ENCODE measurements around the gene DDX25.
A peak's percentile ranks its signal among the peaks of the same experiment; 100 is the strongest.

The DDX25 gene

DNA sequence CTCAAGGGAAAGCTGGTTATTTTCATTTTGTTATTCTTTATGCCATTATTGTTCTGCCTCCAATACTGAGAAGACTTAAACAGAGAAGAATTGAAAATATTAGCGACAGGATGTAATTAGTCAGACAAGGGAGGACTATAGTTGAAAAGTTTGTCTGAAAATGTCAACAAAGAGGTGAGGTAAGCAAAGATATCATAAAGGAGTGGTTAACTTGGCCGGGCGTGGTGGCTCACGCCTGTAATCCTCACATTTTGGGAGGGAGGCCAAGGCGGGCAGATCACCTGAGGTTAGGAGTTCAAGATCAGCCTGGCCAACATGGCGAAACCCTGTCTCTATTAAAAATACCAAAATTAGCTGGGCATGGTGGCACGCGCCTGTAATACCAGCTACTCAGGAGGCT is 20.9 kb upstream of the DDX25 start:
- H3K36me3 ChIP-seq (ENCODE audit: insufficient read depth, low read length): no peaks in the 10 kb centered on the region
- no peak overlapping the region for H3K9ac ChIP-seq (ENCODE audit: low read depth, low read length)
- 0 out of 2 replicates have a peak, but pooled peaks cover 14% of the 10 kb centered on the region for H3K27me3 ChIP-seq (ENCODE audit: insufficient read depth, low read length)
- no peaks in the 10 kb centered on the region for H3K4me1 ChIP-seq (ENCODE audit: insufficient read depth, low read length)
- no peak overlapping the region for H3K27ac ChIP-seq (ENCODE audit: low read depth, low read length)
- 84% methylated on average over 8 of the region's 8 CpGs for WGBS
- H3K4me3 ChIP-seq (ENCODE audit: low read length): no peak overlapping the region
- H3K9me3 ChIP-seq (ENCODE audit: insufficient read depth, low read depth, low read length): peaks cover 7% of the 10 kb centered on the region; the same call in 1 of the 2 replicates

DNA sequence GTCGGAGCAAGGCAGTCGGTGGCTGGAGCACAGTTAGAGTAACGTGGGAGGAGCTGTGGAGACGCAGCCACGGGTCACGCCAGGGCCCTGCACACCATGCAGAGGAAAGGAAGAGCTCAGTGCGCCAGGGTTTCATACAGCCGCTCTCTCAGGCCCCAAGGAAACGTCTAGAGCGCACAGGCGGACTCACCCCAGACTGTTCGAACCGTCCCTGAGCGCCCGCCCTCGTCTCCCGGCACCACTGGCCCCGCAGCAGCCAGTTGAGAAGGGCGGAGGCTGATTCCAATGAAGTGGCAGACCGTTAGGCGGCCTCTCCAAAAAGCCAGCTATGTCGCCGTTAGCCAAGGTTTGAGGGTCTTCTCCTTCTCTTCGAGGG is 17.3 kb upstream of the DDX25 start:
- peak overlapping the region; percentile 69 for H3K4me3 ChIP-seq (ENCODE audit: low read length)
- H3K27ac ChIP-seq (ENCODE audit: low read depth, low read length): no peak overlapping the region; the same call in 1 of the 2 replicates
- H3K36me3 ChIP-seq (ENCODE audit: insufficient read depth, low read length): peaks cover 6% of the 10 kb centered on the region
- 93% methylated on average over 24 of the region's 24 CpGs for WGBS
- H3K4me1 ChIP-seq (ENCODE audit: insufficient read depth, low read length): peaks cover 4% of the 10 kb centered on the region; the same call in 1 of the 2 replicates
- peaks cover 7% of the 10 kb centered on the region; the same call in 1 of the 2 replicates for H3K9me3 ChIP-seq (ENCODE audit: insufficient read depth, low read depth, low read length)
- 0 out of 2 replicates have a peak, but pooled peaks cover 3% of the 10 kb centered on the region for H3K27me3 ChIP-seq (ENCODE audit: insufficient read depth, low read length)
- H3K9ac ChIP-seq (ENCODE audit: low read depth, low read length): no peak overlapping the region

DNA sequence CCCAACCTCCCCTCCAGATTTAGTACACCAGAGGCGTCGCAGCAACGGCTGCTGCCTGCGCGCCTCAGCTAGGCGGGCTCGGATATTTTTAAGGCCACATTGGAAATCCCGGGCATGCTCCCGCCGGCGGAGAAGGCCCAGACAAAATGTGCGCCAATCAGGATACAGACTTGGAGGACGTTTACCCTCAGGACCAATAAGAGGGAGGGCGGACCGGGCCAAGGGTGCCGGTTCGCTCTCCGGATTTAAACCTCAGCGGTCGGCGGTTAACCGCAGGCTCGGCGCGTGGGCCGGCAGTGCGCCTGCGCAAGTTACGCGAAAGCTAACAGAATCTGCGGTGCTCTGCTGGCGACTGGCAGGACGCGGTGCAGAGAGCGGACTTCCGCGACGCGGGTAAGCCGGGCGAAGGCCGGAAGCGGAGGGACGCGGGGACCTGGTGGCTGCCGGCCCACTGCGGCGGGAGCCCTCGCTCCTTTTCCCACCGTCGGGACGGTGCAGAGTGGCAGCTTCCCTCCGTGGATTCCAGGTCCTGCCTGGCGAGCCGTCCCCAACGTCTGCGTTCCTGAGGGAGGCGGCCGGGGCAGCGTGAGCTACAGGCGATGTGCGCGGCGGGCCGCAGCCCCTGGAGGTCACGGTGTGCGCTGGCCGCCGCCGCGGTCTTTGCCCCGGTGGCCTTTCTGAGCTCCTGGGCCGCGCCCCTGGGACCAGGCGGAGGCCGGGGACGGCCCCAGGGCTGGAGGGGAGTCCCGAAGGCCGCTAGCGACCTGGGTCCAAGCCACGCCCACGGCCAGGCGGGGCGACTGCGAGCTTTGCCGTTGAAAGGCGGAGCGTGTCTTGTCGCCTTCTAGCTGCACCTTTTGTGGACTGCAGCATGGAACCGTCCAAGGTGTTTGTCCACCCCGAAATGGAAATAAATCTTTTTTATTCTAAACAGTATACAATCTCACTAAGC is 16.7 kb upstream of the DDX25 start, which contains the start of gene HYLS1:
Gene HYLS1 (plus strand): TSS at position 296 of the 952 bp plus-strand sequence. CDS start 11,701 bp downstream, outside the sequence.
- Histone ChIP-seq H3K9ac (ENCODE audit: low read depth, low read length) (peak within 1 kb of the TSS; percentile 78), H3K4me1 (ENCODE audit: insufficient read depth, low read length) (peaks cover 4% of the 10 kb centered on the region; the same call in 1 of the 2 replicates), H3K36me3 (ENCODE audit: insufficient read depth, low read length) (peaks cover 13% of the 10 kb centered on the region), H3K27ac (ENCODE audit: low read depth, low read length) (peak within 1 kb of the TSS; percentile 81), H3K9me3 (ENCODE audit: insufficient read depth, low read depth, low read length) (peaks cover 7% of the 10 kb centered on the region; the same call in 1 of the 2 replicates), H3K4me3 (ENCODE audit: low read length) (peak within 1 kb of the TSS; percentile 69), H3K27me3 (ENCODE audit: insufficient read depth, low read length) (0 out of 2 replicates have a peak, but pooled peaks cover 3% of the 10 kb centered on the region)
- 7% methylated on average over 91 of the region's 91 CpGs for WGBS

DNA sequence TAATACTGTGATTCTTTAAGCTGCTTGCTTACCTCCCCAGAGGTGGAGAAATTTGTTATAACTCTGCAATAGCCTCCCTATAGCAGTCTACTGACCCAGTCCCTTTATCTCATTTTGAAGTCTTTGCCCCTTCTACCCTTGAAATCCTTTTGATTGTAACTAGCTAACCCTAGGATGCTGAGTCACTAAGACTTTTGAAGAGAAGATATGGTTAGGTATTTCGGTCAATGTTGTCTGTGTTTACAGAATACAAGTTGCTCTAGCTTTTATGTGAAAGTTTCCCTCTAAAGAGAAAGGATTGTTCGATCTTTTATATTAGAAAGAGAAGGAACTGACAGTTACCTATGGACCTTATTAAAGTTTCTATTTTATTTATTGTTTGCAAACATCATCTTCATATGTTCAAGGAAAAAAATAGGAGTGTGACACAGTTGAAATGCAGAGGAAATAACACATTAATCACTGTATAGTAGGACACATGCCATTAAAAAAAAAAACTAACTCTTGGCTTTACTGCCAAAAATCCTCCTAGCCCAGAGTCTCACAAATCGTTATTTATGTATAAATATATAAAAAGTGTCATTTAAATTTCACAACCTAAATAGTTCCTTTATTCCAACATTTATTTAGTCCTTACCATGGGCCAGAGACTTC is 13.7 kb upstream of the DDX25 start:
- Histone ChIP-seq H3K9ac (ENCODE audit: low read depth, low read length) (no peak overlapping the region), H3K27ac (ENCODE audit: low read depth, low read length) (no peak overlapping the region), H3K27me3 (ENCODE audit: insufficient read depth, low read length) (0 out of 2 replicates have a peak, but pooled peaks cover 3% of the 10 kb centered on the region), H3K36me3 (ENCODE audit: insufficient read depth, low read length) (peaks cover 42% of the 10 kb centered on the region), H3K4me1 (ENCODE audit: insufficient read depth, low read length) (peaks cover 4% of the 10 kb centered on the region; the same call in 1 of the 2 replicates), H3K4me3 (ENCODE audit: low read length) (no peak overlapping the region), H3K9me3 (ENCODE audit: insufficient read depth, low read depth, low read length) (peaks cover 7% of the 10 kb centered on the region; the same call in 1 of the 2 replicates)
- 98% methylated on average over 2 of the region's 3 CpGs for WGBS

DNA sequence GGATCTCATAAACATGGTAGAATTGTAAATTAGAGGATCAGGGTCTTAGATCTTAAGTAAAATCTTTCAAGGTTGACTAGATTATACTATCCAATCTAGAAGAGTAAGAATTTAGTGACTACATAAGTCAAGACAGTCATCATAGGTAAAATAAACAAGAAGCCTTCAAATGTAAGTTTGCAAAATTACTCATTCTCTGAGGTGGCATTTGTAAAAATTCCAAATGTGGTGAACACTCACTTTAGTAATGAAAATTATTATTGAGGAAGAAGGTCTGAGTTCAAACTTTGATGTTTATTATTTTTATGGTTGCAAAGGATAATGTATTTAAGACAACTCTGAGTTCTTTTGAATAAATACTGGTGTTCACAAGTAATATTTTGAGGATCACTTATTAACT is 12.2 kb upstream of the DDX25 start:
- Histone ChIP-seq H3K9ac (ENCODE audit: low read depth, low read length) (no peak overlapping the region), H3K27me3 (ENCODE audit: insufficient read depth, low read length) (no peaks in the 10 kb centered on the region), H3K4me3 (ENCODE audit: low read length) (no peak overlapping the region), H3K9me3 (ENCODE audit: insufficient read depth, low read depth, low read length) (no peaks in the 10 kb centered on the region), H3K4me1 (ENCODE audit: insufficient read depth, low read length) (peaks cover 4% of the 10 kb centered on the region; the same call in 1 of the 2 replicates), H3K27ac (ENCODE audit: low read depth, low read length) (no peak overlapping the region), H3K36me3 (ENCODE audit: insufficient read depth, low read length) (peaks cover 51% of the 10 kb centered on the region)

DNA sequence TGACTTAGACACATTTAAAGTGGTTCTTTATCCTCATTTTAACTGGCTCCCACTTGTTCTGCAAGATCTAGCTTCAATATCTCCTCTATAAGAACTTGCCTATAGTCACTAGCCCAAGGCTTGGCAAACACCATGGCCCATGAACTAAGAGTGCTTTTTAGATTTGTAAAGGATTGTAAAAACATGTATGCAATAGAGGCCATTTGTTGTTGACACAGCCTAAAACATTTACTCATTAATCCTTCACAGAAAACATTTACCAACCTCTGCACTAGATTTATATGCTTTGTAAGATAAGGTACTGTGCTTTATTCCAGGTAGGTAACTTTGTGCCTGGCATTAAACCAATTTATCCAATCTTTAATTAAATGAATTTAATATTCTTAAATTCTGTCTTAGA is 11.3 kb upstream of the DDX25 start:
- Histone ChIP-seq H3K4me1 (ENCODE audit: insufficient read depth, low read length) (peaks cover 4% of the 10 kb centered on the region; the same call in 1 of the 2 replicates), H3K36me3 (ENCODE audit: insufficient read depth, low read length) (peaks cover 57% of the 10 kb centered on the region), H3K27ac (ENCODE audit: low read depth, low read length) (no peak overlapping the region), H3K4me3 (ENCODE audit: low read length) (no peak overlapping the region), H3K27me3 (ENCODE audit: insufficient read depth, low read length) (no peaks in the 10 kb centered on the region), H3K9ac (ENCODE audit: low read depth, low read length) (no peak overlapping the region), H3K9me3 (ENCODE audit: insufficient read depth, low read depth, low read length) (no peaks in the 10 kb centered on the region)

DNA sequence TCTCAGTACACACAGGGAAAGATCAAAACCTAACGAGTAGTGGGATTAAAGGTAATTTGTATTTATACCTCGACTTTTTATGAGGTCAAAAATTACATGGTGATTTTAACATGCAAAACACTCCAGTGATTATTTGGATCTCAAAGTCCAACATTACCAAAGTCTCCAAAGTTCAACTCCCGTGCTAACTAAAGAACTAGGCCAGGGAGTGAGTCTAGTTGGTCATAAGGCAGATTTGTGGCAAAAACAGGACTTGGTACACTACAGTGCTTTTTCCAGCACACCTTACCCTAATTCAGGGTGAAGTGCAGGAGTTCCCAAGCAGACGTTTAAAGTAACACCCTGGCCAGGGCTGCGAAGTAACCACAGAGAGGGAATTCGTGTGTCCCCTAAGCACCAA is 2.4 kb upstream of the DDX25 start:
- Histone ChIP-seq H3K4me3 (ENCODE audit: low read length) (peak overlapping the region; percentile 26), H3K9me3 (ENCODE audit: insufficient read depth, low read depth, low read length) (no peaks in the 10 kb centered on the region), H3K27ac (ENCODE audit: low read depth, low read length) (no peak overlapping the region), H3K27me3 (ENCODE audit: insufficient read depth, low read length) (peaks cover 24% of the 10 kb centered on the region), H3K4me1 (ENCODE audit: insufficient read depth, low read length) (peaks cover 4% of the 10 kb centered on the region; the same call in 1 of the 2 replicates), H3K36me3 (ENCODE audit: insufficient read depth, low read length) (peaks cover 25% of the 10 kb centered on the region), H3K9ac (ENCODE audit: low read depth, low read length) (no peak overlapping the region)
- WGBS: 93% methylated on average over 5 of the region's 6 CpGs

DNA sequence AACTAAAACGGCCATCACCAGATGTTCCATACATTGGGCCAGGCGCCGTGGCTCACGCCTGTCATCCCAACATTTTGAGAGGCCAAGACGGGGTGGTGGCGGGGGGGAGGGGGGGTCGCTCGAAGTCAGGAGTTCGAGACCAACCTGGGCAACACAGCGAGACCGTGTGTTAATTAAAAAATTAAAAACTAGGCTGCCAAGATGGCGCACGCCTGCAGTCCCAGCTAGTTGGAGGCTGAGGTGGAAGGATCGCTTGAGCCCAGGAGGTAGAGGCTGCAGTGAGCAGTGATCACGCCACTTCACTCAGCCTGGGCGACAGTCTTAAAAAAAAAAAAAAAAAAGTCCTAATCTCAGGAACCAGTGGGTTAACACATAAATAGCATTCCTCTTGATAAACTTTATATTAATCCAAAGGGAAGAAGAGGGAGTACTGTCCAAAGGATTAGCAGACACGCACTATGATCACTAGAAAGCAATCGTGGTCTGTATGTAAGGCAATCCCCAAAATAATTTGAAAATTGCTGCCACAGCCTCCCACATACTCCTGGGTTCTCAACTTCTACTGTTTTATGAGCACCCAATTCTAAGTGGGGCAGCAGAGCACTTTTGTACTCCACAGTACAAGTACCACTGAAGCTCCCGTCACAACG is 1.9 kb upstream of the DDX25 start:
- peaks cover 24% of the 10 kb centered on the region for H3K27me3 ChIP-seq (ENCODE audit: insufficient read depth, low read length)
- no peak overlapping the region for H3K27ac ChIP-seq (ENCODE audit: low read depth, low read length)
- peak overlapping the region; percentile 75 for H3K9ac ChIP-seq (ENCODE audit: low read depth, low read length)
- 68% methylated on average over 19 of the region's 20 CpGs for WGBS
- peaks cover 25% of the 10 kb centered on the region for H3K36me3 ChIP-seq (ENCODE audit: insufficient read depth, low read length)
- H3K9me3 ChIP-seq (ENCODE audit: insufficient read depth, low read depth, low read length): no peaks in the 10 kb centered on the region
- H3K4me1 ChIP-seq (ENCODE audit: insufficient read depth, low read length): peaks cover 4% of the 10 kb centered on the region; the same call in 1 of the 2 replicates
- peak overlapping the region; percentile 74 for H3K4me3 ChIP-seq (ENCODE audit: low read length)

DNA sequence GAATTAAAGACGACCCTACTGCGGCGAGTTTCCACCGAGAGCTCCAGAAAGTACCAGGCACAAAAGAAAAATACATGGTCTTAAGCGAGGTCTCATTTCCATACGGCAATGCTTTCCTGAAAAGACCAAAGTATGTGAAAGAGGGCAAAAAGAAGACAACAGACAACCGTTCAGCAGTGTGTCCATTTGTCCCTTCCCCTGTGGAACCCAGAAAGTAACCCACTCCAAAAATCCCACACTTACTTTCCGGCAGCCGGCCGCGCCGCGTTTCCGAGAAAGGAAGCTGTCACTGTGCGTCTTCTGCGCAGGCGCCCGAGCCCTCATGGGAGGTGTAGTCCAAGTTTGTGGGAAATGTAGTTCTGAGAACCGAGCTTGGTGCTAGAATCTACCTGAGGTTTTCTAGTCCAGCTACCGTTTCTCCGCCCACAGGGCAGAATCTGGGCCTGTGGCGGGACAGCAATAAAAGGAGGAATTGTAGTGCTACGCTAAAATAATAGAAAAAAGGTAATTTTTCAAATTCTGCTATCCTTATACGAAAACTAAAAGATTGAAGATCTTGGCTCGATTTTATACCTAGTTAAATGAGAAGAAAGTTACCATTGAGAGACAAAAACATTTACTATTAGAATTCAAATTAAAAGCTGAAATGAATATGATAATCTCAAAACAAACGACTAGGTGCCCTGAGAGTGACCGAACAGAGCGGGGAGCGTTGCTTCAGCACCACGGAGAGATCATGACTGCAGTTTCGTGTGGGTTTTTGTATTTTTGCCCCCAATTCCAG is 1.2 kb upstream of the DDX25 start, which contains the start of gene PUS3:
Gene PUS3 (minus strand): TSS at position 280 of the 784 bp plus-strand sequence. CDS start 6,922 bp downstream, outside the sequence.
- Histone ChIP-seq H3K4me1 (ENCODE audit: insufficient read depth, low read length) (peaks cover 4% of the 10 kb centered on the region; the same call in 1 of the 2 replicates), H3K9me3 (ENCODE audit: insufficient read depth, low read depth, low read length) (no peaks in the 10 kb centered on the region), H3K27ac (ENCODE audit: low read depth, low read length) (no peak within 1 kb of the TSS), H3K27me3 (ENCODE audit: insufficient read depth, low read length) (peaks cover 24% of the 10 kb centered on the region), H3K4me3 (ENCODE audit: low read length) (peak within 1 kb of the TSS; percentile 74), H3K36me3 (ENCODE audit: insufficient read depth, low read length) (peaks cover 20% of the 10 kb centered on the region), H3K9ac (ENCODE audit: low read depth, low read length) (peak within 1 kb of the TSS; percentile 75)
- under 1% methylated on average over 29 of the region's 31 CpGs for WGBS

DNA sequence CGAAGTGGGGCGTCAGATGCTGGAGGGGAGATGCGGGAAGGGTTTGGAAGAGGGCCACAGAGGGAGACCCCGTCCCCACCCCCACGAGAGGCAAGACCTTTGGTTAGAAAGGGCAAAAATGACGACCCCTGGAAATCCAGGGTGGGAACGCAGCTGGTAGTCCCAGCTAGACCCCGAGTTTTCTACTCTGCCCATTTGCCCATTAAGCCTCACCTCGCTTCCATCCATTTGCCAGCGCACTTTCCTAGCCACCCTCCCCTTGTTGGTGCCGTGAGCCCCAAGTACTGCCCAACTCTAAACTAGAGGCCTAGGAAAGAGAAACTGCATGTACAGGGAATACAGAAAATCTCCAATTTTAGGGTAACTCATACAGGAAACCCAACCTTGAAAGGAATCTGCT is 370 bp downstream of the DDX25 start:
- Histone ChIP-seq H3K27me3 (ENCODE audit: insufficient read depth, low read length) (peaks cover 24% of the 10 kb centered on the region), H3K9ac (ENCODE audit: low read depth, low read length) (no peak overlapping the region; the same call in 1 of the 2 replicates), H3K4me3 (ENCODE audit: low read length) (peak overlapping the region; percentile 74), H3K27ac (ENCODE audit: low read depth, low read length) (no peak overlapping the region), H3K4me1 (ENCODE audit: insufficient read depth, low read length) (peaks cover 4% of the 10 kb centered on the region; the same call in 1 of the 2 replicates), H3K36me3 (ENCODE audit: insufficient read depth, low read length) (peaks cover 19% of the 10 kb centered on the region), H3K9me3 (ENCODE audit: insufficient read depth, low read depth, low read length) (no peaks in the 10 kb centered on the region)
- 78% methylated on average over 11 of the region's 11 CpGs for WGBS
